Body of pancreas (tissue), 4 donors: Measurements from ENCODE around the gene MTR.

ENCODE experiments used
- POLR2A ChIP-seq, 3 donors: fragments of 450-650 bp; IDR thresholded peaks; one replicate each; pipeline ENCODE4 v1.6.1; 2016; ENCODE audit warnings: antibody characterized with exemption in 3 of 3, mild to moderate bottlenecking in 2 of 3
- TF ChIP-seq, protein P1 (sequence below), 7 experiments: fragments of 450-650 bp in 4 of 7; fragments of 200-600 bp in 3 of 7; sonication (generic) in 3 of 7; IDR thresholded peaks; one replicate each; pipeline ENCODE4 v1.5.1; 2016 to 2019; ENCODE audit warnings: antibody characterized with exemption in 7 of 7

DNA sequence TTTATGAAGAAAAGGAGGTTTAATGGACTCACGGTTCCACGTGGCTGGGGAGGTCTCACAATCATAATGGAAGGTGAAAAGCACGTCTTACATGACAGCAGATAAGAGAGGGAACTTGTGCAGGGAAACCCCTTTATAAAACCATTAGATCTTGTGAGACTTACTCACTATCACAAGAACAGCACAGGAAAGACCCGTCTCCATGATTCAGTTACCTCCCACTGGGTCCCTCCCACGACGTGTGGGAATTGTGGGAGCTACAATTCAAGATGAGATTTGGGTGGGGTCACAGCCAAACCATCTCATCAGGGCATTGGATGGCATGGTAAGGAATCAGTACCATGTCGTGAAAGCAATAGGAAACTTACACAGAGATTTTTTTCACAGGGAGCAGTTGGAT is 63.1 kb downstream of the MTR start:
- TF ChIP-seq, protein P1, sequence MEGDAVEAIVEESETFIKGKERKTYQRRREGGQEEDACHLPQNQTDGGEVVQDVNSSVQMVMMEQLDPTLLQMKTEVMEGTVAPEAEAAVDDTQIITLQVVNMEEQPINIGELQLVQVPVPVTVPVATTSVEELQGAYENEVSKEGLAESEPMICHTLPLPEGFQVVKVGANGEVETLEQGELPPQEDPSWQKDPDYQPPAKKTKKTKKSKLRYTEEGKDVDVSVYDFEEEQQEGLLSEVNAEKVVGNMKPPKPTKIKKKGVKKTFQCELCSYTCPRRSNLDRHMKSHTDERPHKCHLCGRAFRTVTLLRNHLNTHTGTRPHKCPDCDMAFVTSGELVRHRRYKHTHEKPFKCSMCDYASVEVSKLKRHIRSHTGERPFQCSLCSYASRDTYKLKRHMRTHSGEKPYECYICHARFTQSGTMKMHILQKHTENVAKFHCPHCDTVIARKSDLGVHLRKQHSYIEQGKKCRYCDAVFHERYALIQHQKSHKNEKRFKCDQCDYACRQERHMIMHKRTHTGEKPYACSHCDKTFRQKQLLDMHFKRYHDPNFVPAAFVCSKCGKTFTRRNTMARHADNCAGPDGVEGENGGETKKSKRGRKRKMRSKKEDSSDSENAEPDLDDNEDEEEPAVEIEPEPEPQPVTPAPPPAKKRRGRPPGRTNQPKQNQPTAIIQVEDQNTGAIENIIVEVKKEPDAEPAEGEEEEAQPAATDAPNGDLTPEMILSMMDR (IDR thresholded peaks at IDR 0.05) = no peak
- no peak for TF ChIP-seq POLR2A (IDR thresholded peaks at IDR 0.05)
